ENCODE results near the gene DSTN.

The DSTN gene

DNA sequence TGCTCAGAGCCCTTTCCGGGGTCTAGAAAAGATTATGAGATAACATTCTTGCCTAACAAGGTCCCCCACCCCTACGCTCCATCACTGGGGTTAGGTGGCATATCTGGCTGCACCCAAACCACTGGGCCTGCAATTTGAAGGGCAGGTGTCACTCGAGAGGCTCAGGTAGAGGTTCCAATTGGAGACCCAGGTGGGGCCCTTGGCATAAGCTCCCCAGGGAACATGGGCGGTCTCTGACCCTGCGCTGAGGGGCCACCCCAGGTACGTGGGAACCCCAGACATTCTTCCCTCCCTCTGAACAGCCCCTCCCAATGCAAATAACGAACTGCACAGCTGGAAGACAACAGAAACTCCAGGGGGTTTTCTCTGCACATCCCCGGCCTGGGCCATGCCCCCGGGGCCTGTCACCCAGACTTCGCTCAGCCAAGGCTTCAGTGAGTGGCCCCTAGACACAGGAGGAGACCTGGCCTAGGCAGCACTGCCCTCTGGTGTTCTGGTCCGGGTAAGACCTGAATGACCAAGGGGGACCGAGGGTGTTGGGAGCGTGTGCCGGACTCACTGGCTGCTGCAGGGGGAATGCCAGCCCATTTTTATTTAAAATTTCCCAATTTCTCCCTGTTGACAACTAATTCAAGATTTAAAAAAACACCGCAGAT is 47.5 kb downstream of the DSTN start:
- Histone ChIP-seq H3K4me1 (ENCODE audit: control insufficient read depth, insufficient read depth, low read length) (no peaks in the 10 kb centered on the region), H3K9me3 (ENCODE audit: control insufficient read depth, insufficient read depth, low read length) (no peaks in the 10 kb centered on the region), H3K4me3 (ENCODE audit: low read length) (no peak overlapping the region), H3K27ac (ENCODE audit: low read length) (no peak overlapping the region), H3K36me3 (ENCODE audit: control insufficient read depth, insufficient read depth, low read length) (peaks cover 42% of the 10 kb centered on the region), H3K27me3 (ENCODE audit: control insufficient read depth, insufficient read depth, low read length) (no peaks in the 10 kb centered on the region)
- no peak for DNase-seq (ENCODE audit: low read depth, low spot score)
- no CpG with 5 or more reads among the region's 15 CpGs for WGBS (ENCODE audit: insufficient coverage, insufficient read length)

DNA sequence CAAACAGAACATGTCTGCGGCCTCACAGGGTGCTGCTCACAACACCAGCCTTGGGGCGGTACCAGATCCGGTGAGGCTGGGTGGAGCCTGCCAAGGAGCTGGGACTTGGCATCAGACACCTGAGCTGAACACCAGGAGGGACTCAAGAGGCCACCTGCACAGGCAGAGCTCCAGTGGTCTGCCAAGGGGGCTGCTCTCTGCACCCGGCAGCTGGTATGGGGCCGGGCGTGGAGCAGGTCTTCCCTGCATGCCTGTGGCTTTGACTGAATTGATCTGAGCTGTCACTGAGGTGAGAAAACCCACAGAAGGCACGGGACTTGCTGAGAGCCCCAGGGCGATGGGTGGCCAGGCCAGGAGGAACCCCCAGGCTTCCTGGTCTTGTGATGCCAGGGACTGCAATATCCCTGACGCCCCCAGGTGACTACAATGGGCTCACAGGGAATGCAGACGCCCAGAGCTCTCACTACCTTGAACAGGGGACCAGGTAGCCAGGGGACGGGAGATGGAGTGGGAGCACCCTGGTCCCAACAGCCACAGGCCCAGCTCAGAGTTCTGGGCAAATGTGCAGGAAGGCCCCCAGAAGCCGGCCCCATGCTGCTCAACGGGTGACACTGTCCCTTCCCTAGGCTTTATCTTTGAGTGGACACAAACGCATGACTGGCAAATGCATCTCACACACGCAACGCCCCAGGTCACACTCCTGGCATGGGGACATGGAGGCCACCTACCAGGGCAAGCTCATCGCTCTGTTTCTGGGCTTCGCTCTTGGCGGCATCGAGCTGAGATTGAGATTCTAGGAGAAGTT is 48.2 kb downstream of the DSTN start:
- Histone ChIP-seq H3K27me3 (ENCODE audit: control insufficient read depth, insufficient read depth, low read length) (no peaks in the 10 kb centered on the region), H3K27ac (ENCODE audit: low read length) (no peak overlapping the region), H3K4me1 (ENCODE audit: control insufficient read depth, insufficient read depth, low read length) (no peaks in the 10 kb centered on the region), H3K36me3 (ENCODE audit: control insufficient read depth, insufficient read depth, low read length) (peaks cover 49% of the 10 kb centered on the region), H3K4me3 (ENCODE audit: low read length) (no peak overlapping the region), H3K9me3 (ENCODE audit: control insufficient read depth, insufficient read depth, low read length) (no peaks in the 10 kb centered on the region)
- DNase-seq (ENCODE audit: low read depth, low spot score), result no peak
- no CpG with 5 or more reads among the region's 20 CpGs for WGBS (ENCODE audit: insufficient coverage, insufficient read length)

DNA sequence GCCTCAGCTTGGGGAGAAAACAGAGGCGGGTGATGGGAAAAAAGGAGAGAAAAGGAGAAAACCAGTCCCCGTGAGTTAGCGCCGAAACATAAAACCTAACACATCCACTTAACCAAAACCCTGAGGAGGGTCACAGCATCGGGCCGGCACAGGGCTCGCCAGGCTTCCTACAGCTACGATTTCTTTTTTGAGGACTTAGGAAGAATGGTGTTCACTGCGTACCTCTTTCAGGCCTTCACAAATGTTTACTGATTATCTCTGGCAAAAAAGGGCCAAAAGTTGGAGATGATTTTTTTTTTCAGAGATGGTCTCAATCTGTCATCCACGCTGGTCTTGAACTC is 48.8 kb downstream of the DSTN start:
- no peaks in the 10 kb centered on the region for H3K9me3 ChIP-seq (ENCODE audit: control insufficient read depth, insufficient read depth, low read length)
- no CpG with 5 or more reads among the region's 10 CpGs for WGBS (ENCODE audit: insufficient coverage, insufficient read length)
- H3K4me3 ChIP-seq (ENCODE audit: low read length), result no peak overlapping the region
- H3K4me1 ChIP-seq (ENCODE audit: control insufficient read depth, insufficient read depth, low read length), result no peaks in the 10 kb centered on the region
- DNase-seq (ENCODE audit: low read depth, low spot score), result no peak
- peaks cover 54% of the 10 kb centered on the region for H3K36me3 ChIP-seq (ENCODE audit: control insufficient read depth, insufficient read depth, low read length)
- no peak overlapping the region for H3K27ac ChIP-seq (ENCODE audit: low read length)
- H3K27me3 ChIP-seq (ENCODE audit: control insufficient read depth, insufficient read depth, low read length), result no peaks in the 10 kb centered on the region

DNA sequence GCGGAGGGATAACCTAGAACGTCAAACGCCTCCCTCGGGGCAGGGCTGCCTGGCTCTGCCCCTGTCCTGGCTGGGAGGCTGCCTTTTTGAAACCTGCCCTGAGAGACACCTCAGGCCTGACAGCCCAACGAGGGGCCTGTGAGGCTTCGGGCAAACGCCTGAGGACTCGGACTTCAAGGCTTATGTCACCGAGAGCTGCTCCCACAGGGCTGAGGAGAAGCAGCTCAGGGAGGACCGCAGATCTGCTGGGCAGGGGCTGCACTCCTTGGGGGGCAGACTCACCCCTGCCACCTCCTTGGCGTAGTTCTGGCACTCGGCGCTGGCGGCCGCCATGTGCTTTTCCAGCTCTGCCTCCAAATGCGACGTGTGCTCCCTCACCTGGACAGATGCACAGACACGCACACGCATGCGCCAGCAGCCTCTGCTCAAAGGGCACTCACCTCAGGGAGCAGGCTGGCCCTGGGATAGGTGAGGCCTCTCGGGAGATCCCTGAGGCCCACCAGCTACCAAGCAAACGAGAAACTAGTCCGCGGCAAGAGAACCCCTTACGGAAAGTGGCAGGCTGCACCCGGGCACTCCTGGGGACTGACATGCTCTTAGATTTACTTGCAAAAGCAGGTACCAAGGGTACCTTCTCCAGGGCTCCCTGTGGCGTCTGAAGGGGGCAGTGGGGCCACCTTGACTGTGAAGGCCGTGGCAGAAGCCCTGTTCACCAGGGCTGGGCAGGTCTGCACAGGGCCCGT is 49.6 kb downstream of the DSTN start:
- Histone ChIP-seq H3K27ac (ENCODE audit: low read length) (no peak overlapping the region), H3K27me3 (ENCODE audit: control insufficient read depth, insufficient read depth, low read length) (no peaks in the 10 kb centered on the region), H3K4me1 (ENCODE audit: control insufficient read depth, insufficient read depth, low read length) (no peaks in the 10 kb centered on the region), H3K4me3 (ENCODE audit: low read length) (no peak overlapping the region), H3K9me3 (ENCODE audit: control insufficient read depth, insufficient read depth, low read length) (no peaks in the 10 kb centered on the region), H3K36me3 (ENCODE audit: control insufficient read depth, insufficient read depth, low read length) (peaks cover 61% of the 10 kb centered on the region)
- WGBS (ENCODE audit: insufficient coverage, insufficient read length), result no CpG with 5 or more reads among the region's 29 CpGs
- no peak for DNase-seq (ENCODE audit: low read depth, low spot score)

DNA sequence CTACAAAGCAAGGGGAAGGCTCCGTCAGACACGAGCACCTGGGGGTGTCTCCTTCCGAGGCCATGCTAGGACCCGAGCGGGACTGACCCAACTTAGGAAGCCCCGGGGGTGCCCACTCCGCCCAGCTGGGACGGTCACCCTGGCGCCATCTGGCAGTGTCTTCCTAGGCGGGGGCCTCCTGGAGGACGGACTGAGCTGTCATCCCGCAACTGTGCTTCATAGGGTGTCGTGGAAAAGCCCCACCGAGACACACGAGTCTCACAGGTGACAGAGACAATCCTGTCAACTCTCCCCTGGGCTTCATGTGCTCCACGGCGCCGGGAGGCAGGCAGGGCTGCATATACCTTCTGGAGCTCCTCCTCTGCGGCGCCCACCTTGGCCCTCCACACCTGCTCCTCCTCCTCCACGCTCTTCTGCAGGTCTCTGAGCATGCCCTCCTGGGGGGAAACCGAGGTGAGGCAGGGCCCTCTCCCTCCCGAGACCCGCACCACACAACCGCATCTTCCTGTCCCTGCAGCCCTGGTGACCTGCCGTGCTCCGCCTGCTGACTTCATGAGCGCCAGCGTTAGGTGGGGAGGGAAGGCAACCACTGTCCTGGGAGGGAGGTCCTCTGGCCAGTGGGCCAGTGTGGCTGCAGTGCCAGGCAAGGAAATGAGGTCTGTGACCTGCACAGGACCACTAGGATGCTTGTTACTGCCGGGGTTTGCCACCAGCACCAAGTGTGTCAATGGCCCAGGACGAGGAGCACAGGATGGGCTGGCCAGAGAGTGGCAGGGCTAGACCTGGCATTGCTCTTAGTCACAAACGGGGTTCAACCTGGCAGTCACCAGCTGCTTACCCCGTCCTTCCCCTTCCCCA is 50.7 kb downstream of the DSTN start:
- Histone ChIP-seq H3K4me1 (ENCODE audit: control insufficient read depth, insufficient read depth, low read length) (no peaks in the 10 kb centered on the region), H3K36me3 (ENCODE audit: control insufficient read depth, insufficient read depth, low read length) (peaks cover 62% of the 10 kb centered on the region), H3K27ac (ENCODE audit: low read length) (no peak overlapping the region), H3K9me3 (ENCODE audit: control insufficient read depth, insufficient read depth, low read length) (no peaks in the 10 kb centered on the region), H3K4me3 (ENCODE audit: low read length) (no peak overlapping the region), H3K27me3 (ENCODE audit: control insufficient read depth, insufficient read depth, low read length) (no peaks in the 10 kb centered on the region)
- DNase-seq (ENCODE audit: low read depth, low spot score), result no peak
- no CpG with 5 or more reads among the region's 33 CpGs for WGBS (ENCODE audit: insufficient coverage, insufficient read length)

DNA sequence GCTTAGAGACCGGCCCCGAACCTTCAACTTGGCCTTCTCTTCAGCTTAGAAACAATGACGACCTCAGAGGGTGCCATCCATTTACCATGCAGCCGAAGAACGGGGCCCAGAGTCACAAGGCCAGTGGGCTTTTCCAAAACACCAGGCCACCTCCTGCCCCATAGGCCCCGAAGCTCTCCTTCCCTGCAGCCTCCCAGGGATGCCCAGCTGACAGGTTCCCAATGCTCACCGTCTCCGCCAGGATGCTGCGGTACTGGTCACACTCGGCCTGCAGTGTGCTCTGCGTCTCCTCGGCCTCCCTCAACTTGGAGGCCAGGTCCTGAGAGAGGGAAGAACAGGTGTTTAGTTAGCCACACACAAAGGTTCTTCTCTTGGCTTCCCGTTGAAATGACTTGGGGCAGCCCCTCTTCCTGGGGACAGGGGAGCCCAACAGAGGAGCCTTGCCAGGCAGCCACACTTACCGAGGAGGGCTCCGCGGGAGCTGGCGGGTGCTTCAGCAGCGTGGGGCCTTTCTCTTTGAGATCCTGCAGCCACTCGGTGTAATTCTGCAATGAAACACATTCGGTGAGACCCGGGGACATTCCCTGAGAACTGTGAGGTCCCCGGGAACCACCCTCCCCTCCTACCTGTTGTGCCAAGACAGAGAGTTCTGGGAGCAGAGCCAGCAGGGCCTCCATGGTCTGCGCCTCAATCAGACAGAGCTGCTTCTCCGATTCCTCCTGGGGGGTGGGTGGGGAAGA is 51.5 kb downstream of the DSTN start:
- H3K4me1 ChIP-seq (ENCODE audit: control insufficient read depth, insufficient read depth, low read length), result no peaks in the 10 kb centered on the region
- no CpG with 5 or more reads among the region's 24 CpGs for WGBS (ENCODE audit: insufficient coverage, insufficient read length)
- H3K9me3 ChIP-seq (ENCODE audit: control insufficient read depth, insufficient read depth, low read length), result no peaks in the 10 kb centered on the region
- H3K27me3 ChIP-seq (ENCODE audit: control insufficient read depth, insufficient read depth, low read length), result no peaks in the 10 kb centered on the region
- DNase-seq (ENCODE audit: low read depth, low spot score), result no peak
- H3K27ac ChIP-seq (ENCODE audit: low read length), result no peak overlapping the region
- H3K36me3 ChIP-seq (ENCODE audit: control insufficient read depth, insufficient read depth, low read length), result peaks cover 63% of the 10 kb centered on the region
- H3K4me3 ChIP-seq (ENCODE audit: low read length), result no peak overlapping the region

DNA sequence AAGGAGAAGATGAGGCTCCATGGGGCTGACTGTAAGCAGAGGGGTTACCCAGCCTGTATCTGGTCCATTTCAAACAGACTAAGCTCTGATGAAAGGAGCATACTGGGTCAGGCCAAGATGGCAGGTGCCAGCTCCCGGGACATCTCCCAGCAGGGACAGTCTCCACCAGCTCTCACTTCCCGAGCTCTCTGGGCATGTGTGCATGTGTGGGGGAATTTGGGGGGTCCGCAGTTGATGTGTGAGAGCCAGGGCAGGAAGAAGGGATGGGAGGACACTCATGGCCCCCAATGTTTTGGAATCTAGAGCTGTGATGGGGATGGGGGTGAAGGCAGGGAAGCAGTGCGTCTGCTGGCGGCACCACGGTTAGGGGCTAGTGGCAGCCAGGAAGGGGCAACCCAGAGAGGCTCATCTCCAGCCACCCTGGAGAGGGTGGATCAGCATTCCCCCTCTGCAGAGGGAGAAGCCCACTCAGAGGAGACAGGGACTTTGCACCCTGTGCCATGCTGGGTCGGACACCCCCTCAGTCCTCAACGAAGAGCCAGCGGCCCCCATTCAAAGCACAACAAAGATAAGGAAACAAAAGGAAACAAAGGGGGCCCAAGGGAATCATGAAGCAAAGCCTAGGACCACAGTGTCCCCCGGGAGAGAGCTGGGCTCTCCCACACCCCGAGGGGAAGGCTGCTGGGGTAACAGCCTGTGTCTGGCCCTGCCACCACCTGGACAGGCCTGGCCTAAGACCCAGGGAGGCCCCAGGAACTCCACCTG is 52.4 kb downstream of the DSTN start:
- H3K27ac ChIP-seq (ENCODE audit: low read length), result no peak overlapping the region
- WGBS (ENCODE audit: insufficient coverage, insufficient read length), result no CpG with 5 or more reads among the region's 11 CpGs
- peaks cover 65% of the 10 kb centered on the region for H3K36me3 ChIP-seq (ENCODE audit: control insufficient read depth, insufficient read depth, low read length)
- no peaks in the 10 kb centered on the region for H3K27me3 ChIP-seq (ENCODE audit: control insufficient read depth, insufficient read depth, low read length)
- no peak for DNase-seq (ENCODE audit: low read depth, low spot score)
- H3K4me3 ChIP-seq (ENCODE audit: low read length), result no peak overlapping the region
- H3K4me1 ChIP-seq (ENCODE audit: control insufficient read depth, insufficient read depth, low read length), result no peaks in the 10 kb centered on the region
- H3K9me3 ChIP-seq (ENCODE audit: control insufficient read depth, insufficient read depth, low read length), result no peaks in the 10 kb centered on the region

DNA sequence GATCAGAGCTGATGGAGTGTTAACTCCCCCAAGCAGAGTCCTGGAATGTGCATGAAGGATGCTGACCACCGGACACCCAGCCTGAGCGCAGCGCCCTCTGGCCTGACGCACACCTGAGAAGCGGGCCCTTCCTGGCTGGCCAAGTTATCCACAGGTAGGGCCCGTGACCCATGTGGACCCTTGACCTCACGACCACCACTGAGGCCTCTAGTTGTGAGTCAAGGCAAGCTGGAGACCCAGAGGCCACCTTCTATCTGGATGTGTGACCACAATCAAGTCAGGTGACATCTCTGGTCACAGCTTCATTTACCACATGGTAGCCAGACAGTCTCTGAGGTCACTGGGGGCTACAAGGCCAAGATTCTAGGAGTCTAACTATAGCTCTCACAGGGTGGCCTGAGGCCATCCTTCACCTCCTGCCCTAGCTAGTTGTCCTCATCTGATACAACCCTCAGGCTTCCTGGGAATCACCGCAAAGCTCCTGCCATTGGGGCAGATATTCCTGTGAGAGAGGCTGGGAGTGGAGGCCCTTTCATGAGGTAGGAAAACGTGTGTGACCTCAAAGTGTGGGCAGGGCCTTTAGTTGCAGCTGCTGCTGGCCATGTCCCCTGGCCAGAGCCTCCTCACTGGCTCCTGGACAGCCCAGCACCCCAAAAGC is 53.1 kb downstream of the DSTN start:
- no peak overlapping the region for H3K27ac ChIP-seq (ENCODE audit: low read length)
- H3K27me3 ChIP-seq (ENCODE audit: control insufficient read depth, insufficient read depth, low read length), result no peaks in the 10 kb centered on the region
- H3K36me3 ChIP-seq (ENCODE audit: control insufficient read depth, insufficient read depth, low read length), result peaks cover 68% of the 10 kb centered on the region
- no peak overlapping the region for H3K4me3 ChIP-seq (ENCODE audit: low read length)
- no CpG with 5 or more reads among the region's 9 CpGs for WGBS (ENCODE audit: insufficient coverage, insufficient read length)
- H3K4me1 ChIP-seq (ENCODE audit: control insufficient read depth, insufficient read depth, low read length), result no peaks in the 10 kb centered on the region
- DNase-seq (ENCODE audit: low read depth, low spot score), result no peak
- H3K9me3 ChIP-seq (ENCODE audit: control insufficient read depth, insufficient read depth, low read length), result no peaks in the 10 kb centered on the region

DNA sequence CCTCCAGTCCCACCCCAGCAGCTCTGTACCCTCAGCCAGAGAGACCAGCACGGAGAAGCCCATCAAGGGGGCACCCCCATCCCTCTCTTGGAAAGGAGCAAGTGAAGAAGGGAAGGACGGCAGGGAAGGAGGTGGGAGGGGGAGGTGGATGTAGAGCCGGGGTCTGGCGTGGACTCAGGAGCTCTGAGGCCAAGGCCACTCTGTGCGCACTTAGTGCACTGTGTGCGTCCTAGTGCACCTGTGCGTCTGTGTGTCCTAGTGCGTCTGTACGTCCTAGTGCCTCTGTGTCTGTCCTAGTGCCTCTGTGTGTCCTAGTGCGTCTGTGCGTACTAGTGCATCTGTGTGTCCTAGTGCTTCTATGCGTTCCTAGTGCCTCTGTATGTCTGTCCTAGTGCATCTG is 54.2 kb downstream of the DSTN start:
- no peaks in the 10 kb centered on the region for H3K27me3 ChIP-seq (ENCODE audit: control insufficient read depth, insufficient read depth, low read length)
- no peak for DNase-seq (ENCODE audit: low read depth, low spot score)
- H3K4me3 ChIP-seq (ENCODE audit: low read length), result no peak overlapping the region
- no CpG with 5 or more reads among the region's 12 CpGs for WGBS (ENCODE audit: insufficient coverage, insufficient read length)
- H3K4me1 ChIP-seq (ENCODE audit: control insufficient read depth, insufficient read depth, low read length), result no peaks in the 10 kb centered on the region
- H3K27ac ChIP-seq (ENCODE audit: low read length), result no peak overlapping the region
- H3K36me3 ChIP-seq (ENCODE audit: control insufficient read depth, insufficient read depth, low read length), result peaks cover 68% of the 10 kb centered on the region
- H3K9me3 ChIP-seq (ENCODE audit: control insufficient read depth, insufficient read depth, low read length), result no peaks in the 10 kb centered on the region
